Measurements from ENCODE around the gene GNAQ. TPM values are rescaled to one million over a fixed set of nuclear protein-coding genes. Genes with fewer than 3 reads are reported as not detected.
A peak's percentile ranks its signal among the peaks of the same experiment; 100 is the strongest.
"Not testable (repeated sequence)": the region's sequence is repeated elsewhere in the genome, so short reads cannot be mapped to it uniquely, and the experiment has no call there.

Gene GNAQ
- total and polyA plus RNA-seq, 2 donors from 2014 or later: 16.2 to 83.4 TPM

DNA sequence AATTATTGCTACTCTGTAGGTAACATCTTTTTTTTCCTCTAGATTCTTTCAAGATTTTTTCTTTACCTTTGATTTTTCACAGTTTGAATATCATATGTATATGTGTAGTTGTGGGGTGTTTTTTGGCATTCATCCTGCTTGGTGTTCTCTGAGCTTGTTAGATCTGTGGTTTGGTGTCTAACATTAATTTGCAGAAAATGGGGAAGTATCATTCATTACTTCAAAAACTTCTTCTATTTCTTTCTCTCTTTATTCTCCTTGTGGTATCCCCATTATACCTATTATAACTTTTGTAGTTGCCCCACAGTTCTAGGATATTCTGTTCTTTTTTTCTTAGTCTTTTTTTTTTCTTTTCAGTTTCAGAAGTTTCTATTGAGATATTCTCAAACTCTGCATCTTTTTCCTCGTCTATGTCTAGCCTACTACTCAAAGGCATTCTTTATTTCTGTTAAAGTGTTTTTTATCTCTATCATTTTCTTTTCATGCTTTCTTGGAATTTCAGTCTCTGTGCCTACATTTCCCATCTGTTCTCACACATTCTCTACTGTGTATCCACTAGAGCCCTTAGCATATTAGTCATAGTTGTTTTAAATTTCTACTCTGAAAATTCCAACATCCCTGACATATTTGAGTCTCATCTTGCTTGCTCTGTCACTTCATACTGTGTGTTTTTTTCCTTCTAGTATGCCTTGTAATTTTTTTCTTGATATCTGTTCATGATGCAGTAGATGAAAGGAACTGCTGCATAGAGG, 323.4 kb downstream of the GNAQ start:
- H3K27me3 ChIP-seq (ENCODE audit: control insufficient read depth, insufficient read depth, low read length): no peaks in the 10 kb centered on the region
- FAIRE-seq: no peak
- no peak overlapping the region for H3K27ac ChIP-seq (ENCODE audit: low read depth in 2 of 2, low read length in 2 of 2)
- H3K9ac ChIP-seq (ENCODE audit: low read length in 3 of 3): no peak overlapping the region
- no peaks in the 10 kb centered on the region for H3K4me1 ChIP-seq (ENCODE audit: control insufficient read depth in 2 of 3, insufficient read depth in 2 of 3, low read depth in 1 of 3, low read length in 3 of 3)
- TF ChIP-seq, protein P1, sequence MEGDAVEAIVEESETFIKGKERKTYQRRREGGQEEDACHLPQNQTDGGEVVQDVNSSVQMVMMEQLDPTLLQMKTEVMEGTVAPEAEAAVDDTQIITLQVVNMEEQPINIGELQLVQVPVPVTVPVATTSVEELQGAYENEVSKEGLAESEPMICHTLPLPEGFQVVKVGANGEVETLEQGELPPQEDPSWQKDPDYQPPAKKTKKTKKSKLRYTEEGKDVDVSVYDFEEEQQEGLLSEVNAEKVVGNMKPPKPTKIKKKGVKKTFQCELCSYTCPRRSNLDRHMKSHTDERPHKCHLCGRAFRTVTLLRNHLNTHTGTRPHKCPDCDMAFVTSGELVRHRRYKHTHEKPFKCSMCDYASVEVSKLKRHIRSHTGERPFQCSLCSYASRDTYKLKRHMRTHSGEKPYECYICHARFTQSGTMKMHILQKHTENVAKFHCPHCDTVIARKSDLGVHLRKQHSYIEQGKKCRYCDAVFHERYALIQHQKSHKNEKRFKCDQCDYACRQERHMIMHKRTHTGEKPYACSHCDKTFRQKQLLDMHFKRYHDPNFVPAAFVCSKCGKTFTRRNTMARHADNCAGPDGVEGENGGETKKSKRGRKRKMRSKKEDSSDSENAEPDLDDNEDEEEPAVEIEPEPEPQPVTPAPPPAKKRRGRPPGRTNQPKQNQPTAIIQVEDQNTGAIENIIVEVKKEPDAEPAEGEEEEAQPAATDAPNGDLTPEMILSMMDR (IDR thresholded peaks at IDR 0.05; ENCODE audit: borderline replicate concordance, extremely low read depth, insufficient read depth): no peak
- DNase-seq: no peak
- no peak overlapping the region for H3K4me3 ChIP-seq (ENCODE audit: low read length in 3 of 3)
- no peaks in the 10 kb centered on the region for H3K36me3 ChIP-seq (ENCODE audit: control insufficient read depth in 2 of 3, insufficient read depth in 3 of 3, low read length in 3 of 3)
- peaks cover 0 to 3% (median 0%) of the 10 kb centered on the region in 3 donors for H3K9me3 ChIP-seq (ENCODE audit: control insufficient read depth in 2 of 3, insufficient read depth in 1 of 3, low read length in 3 of 3)
- intact Hi-C loops (cut with DNase I): no loop called here

DNA sequence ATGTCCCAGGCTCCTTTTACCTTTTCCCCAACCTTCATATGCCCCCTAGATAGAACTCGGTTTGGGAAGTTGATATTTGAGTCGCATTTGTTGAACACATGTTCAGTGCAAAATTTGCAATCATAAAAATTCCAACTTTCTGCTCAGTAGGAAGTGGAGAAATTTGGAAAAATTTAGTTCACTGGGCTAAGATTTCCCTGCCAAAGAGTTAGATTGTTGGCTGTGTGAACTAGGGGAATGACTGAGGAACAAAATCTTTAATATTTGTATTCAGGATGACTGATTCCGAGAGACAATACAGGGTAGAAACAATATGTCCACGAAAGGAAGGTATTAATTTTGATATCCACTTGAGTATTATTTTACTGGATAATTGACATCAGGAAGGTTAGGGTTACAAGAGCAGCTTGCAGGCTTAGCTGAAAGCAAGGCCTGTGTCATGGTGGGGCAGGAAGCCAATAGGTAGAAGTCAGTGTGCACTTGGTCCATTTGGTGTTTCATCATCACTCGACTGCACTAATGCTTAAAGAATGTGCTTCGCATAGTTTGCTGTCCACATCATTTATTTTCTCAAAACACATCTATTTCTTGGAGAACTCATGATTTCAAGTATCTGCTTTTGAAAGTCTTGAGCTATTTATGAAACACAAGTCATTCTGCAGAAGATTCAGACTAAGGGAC, 324.1 kb downstream of the GNAQ start:
- H3K27me3 ChIP-seq (ENCODE audit: control insufficient read depth, insufficient read depth, low read length): no peaks in the 10 kb centered on the region
- DNase-seq (no peak), FAIRE-seq (no peak)
- H3K36me3 ChIP-seq (ENCODE audit: control insufficient read depth in 2 of 3, insufficient read depth in 3 of 3, low read length in 3 of 3): no peaks in the 10 kb centered on the region
- no peaks in the 10 kb centered on the region for H3K4me1 ChIP-seq (ENCODE audit: control insufficient read depth in 2 of 3, insufficient read depth in 2 of 3, low read depth in 1 of 3, low read length in 3 of 3)
- H3K9ac ChIP-seq (ENCODE audit: low read length in 3 of 3): no peak overlapping the region
- H3K4me3 ChIP-seq (ENCODE audit: low read length in 3 of 3): no peak overlapping the region
- intact Hi-C loops (cut with DNase I): no loop called here
- TF ChIP-seq, protein P1 (IDR thresholded peaks at IDR 0.05; ENCODE audit: borderline replicate concordance, extremely low read depth, insufficient read depth): no peak
- H3K9me3 ChIP-seq (ENCODE audit: control insufficient read depth in 2 of 3, insufficient read depth in 1 of 3, low read length in 3 of 3): peaks cover 0 to 3% (median 0%) of the 10 kb centered on the region in 3 donors
- no peak overlapping the region for H3K27ac ChIP-seq (ENCODE audit: low read depth in 2 of 2, low read length in 2 of 2)

DNA sequence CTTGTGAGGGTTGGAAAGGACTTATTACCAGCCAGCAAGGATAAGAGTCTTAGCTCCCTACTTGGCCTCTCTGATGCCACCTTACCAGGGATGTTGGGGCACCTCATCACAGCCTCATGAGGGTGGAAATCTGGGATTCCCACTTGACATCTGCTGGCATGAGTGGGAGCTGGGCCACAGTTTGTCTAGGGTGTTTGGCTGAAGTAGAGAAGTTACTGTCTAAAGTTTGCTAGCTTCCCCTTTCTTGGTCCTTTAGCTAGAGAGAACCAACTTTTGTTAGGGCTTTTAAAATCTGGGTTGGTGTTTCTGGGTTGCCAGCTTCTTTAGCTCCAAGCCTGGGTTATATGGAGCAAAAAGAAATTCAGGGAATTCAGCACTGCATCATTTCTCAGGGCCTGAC, 326.0 kb downstream of the GNAQ start:
- TF ChIP-seq, protein P1 (IDR thresholded peaks at IDR 0.05; ENCODE audit: borderline replicate concordance, extremely low read depth, insufficient read depth): no peak

DNA sequence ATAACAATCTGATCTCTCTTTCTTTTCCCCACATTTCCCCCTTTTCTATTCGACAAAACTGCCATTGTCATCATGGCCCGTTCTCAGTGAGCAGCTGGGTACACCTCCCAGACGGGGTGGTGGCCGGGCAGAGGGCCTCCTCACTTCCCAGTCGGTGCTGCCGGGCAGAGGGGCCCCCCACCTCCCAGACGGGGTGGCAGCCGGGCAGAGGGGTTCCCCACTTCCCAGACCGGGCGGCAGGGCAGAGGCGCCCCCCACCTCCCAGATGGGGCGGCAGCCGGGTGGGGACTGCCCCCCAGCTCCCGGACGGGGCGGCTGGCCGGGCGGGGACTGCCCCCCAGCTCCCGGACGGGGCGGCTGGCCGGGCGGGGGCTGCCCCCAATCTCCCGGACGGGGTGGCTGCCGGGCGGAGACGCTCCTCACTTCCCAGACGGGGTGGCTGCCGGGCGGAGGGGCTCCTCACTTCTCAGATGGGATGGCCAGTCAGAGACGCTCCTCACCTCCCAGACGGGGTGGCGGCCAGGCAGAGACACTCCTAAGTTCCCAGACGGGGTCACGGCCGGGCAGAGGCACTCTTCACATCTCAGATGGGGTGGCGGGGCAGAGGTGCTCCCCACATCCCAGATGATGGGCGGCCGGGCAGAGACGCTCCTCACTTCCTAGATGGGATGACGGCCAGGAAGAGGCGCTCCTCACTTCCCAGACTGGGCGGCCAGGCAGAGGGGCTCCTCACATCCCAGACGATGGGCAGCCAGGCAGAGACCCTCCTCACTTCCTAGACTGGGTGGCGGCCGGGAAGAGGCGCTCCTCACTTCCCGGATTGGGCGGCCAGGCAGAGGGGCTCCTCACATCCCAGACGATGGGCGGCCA, 328.9 kb downstream of the GNAQ start:
- H3K9ac ChIP-seq (ENCODE audit: low read length in 3 of 3); FAIRE-seq; H3K4me1 ChIP-seq (ENCODE audit: control insufficient read depth in 2 of 3, insufficient read depth in 2 of 3, low read depth in 1 of 3, low read length in 3 of 3); intact Hi-C loops (cut with DNase I); H3K27me3 ChIP-seq (ENCODE audit: control insufficient read depth, insufficient read depth, low read length); H3K36me3 ChIP-seq (ENCODE audit: control insufficient read depth in 2 of 3, insufficient read depth in 3 of 3, low read length in 3 of 3); H3K9me3 ChIP-seq (ENCODE audit: control insufficient read depth in 2 of 3, insufficient read depth in 1 of 3, low read length in 3 of 3); H3K4me3 ChIP-seq (ENCODE audit: low read length in 3 of 3); H3K27ac ChIP-seq (ENCODE audit: low read depth in 2 of 2, low read length in 2 of 2): not testable (repeated sequence)
- DNase-seq: peak in 1 of 5 donors; percentile 70

More for the DNA sequence above, 326.0 kb downstream of the GNAQ start:
- Histone ChIP-seq H3K4me3 (ENCODE audit: low read length in 3 of 3) (no peak overlapping the region), H3K27ac (ENCODE audit: low read depth in 2 of 2, low read length in 2 of 2) (no peak overlapping the region), H3K4me1 (ENCODE audit: control insufficient read depth in 2 of 3, insufficient read depth in 2 of 3, low read depth in 1 of 3, low read length in 3 of 3) (no peaks in the 10 kb centered on the region), H3K27me3 (ENCODE audit: control insufficient read depth, insufficient read depth, low read length) (no peaks in the 10 kb centered on the region), H3K9me3 (ENCODE audit: control insufficient read depth in 2 of 3, insufficient read depth in 1 of 3, low read length in 3 of 3) (peaks cover 0 to 3% (median 0%) of the 10 kb centered on the region in 3 donors), H3K36me3 (ENCODE audit: control insufficient read depth in 2 of 3, insufficient read depth in 3 of 3, low read length in 3 of 3) (no peaks in the 10 kb centered on the region), H3K9ac (ENCODE audit: low read length in 3 of 3) (no peak overlapping the region)
- intact Hi-C loops (cut with DNase I): no loop called here
- DNase-seq: no peak
- no peak for FAIRE-seq
